ENCODE data around the gene HIPK2. TPM values are rescaled to one million over a fixed set of nuclear protein-coding genes. Genes with fewer than 3 reads are reported as not detected.

HIPK2 gene
- total RNA-seq, 1 experiment from 2014 or later = 35.2 TPM

GRCh38 chr7:139739863-139740597 lies 37.8 kb downstream of the HIPK2 start:
- Histone ChIP-seq H3K27ac (no peak overlapping the region), H3K9me3 (ENCODE audit: insufficient read depth, low read depth) (no peaks in the 10 kb centered on the region), H3K79me2 (ENCODE audit: low read depth) (no peaks in the 10 kb centered on the region), H3K36me3 (ENCODE audit: low read depth) (no peaks in the 10 kb centered on the region), H3K4me1 (replicated peaks; ENCODE audit: insufficient read depth) (no peaks in the 10 kb centered on the region), H3K4me3 (no peak overlapping the region), H3K27me3 (ENCODE audit: insufficient read depth, low read depth) (no peaks in the 10 kb centered on the region), H2AFZ (no peak overlapping the region), H3K4me2 (no peak overlapping the region), H4K20me1 (ENCODE audit: insufficient read depth) (peaks cover 2% of the 10 kb centered on the region; the same call in 1 of the 2 replicates), H3F3A (ENCODE audit: insufficient read depth, low read depth) (no peaks in the 10 kb centered on the region), H3K9me2 (ENCODE audit: insufficient read depth) (no peaks in the 10 kb centered on the region)
- CTCF ChIA-PET = no interaction called here
- no peak for DNase-seq
- TF ChIP-seq CTCF (conservative IDR thresholded peaks at IDR 0.05) (no peak), EZH2 (IDR thresholded peaks at IDR 0.05; ENCODE audit: low read depth) (no peak)
- intact Hi-C loops (cut with micrococcal nuclease; ENCODE audit: unreplicated experiment) = no loop called here
- no TSS peak for BruUV-seq (replicated peaks)
- POLR2A ChIA-PET (ENCODE audit: unreplicated experiment) = no interaction called here

GRCh38 chr7:139738772-139739171 lies 39.0 kb downstream of the HIPK2 start:
- intact Hi-C loops (cut with micrococcal nuclease; ENCODE audit: unreplicated experiment) = no loop called here
- peaks cover 2% of the 10 kb centered on the region; the same call in 1 of the 2 replicates for H4K20me1 ChIP-seq (ENCODE audit: insufficient read depth)
- H3K4me1 ChIP-seq (replicated peaks; ENCODE audit: insufficient read depth) = no peaks in the 10 kb centered on the region
- POLR2A ChIA-PET (ENCODE audit: unreplicated experiment) = no interaction called here
- H3K4me2 ChIP-seq = no peak overlapping the region
- no peaks in the 10 kb centered on the region for H3K9me2 ChIP-seq (ENCODE audit: insufficient read depth)
- CTCF ChIA-PET = interaction anchor here (0.7 kb wide), 1 partner anchor 13 kb away, joined by 4 read pairs; no protein-coding TSS in a partner anchor
- no peaks in the 10 kb centered on the region for H3F3A ChIP-seq (ENCODE audit: insufficient read depth, low read depth)
- H3K79me2 ChIP-seq (ENCODE audit: low read depth) = 0 out of 2 replicates have a peak, but pooled peaks cover 4% of the 10 kb centered on the region
- no peak for TF ChIP-seq CTCF (conservative IDR thresholded peaks at IDR 0.05)
- no peak for TF ChIP-seq EZH2 (IDR thresholded peaks at IDR 0.05; ENCODE audit: low read depth)
- H2AFZ ChIP-seq = no peak overlapping the region
- BruUV-seq (replicated peaks) = no TSS peak
- DNase-seq = no peak
- no peaks in the 10 kb centered on the region for H3K9me3 ChIP-seq (ENCODE audit: insufficient read depth, low read depth)
- H3K27me3 ChIP-seq (ENCODE audit: insufficient read depth, low read depth) = no peaks in the 10 kb centered on the region
- no peak overlapping the region for H3K4me3 ChIP-seq
- H3K27ac ChIP-seq = no peak overlapping the region
- no peaks in the 10 kb centered on the region for H3K36me3 ChIP-seq (ENCODE audit: low read depth)

- Histone ChIP-seq H3F3A (ENCODE audit: insufficient read depth, low read depth) (no peaks in the 10 kb centered on the region), H3K36me3 (ENCODE audit: low read depth) (no peaks in the 10 kb centered on the region), H3K9me3 (ENCODE audit: insufficient read depth, low read depth) (no peaks in the 10 kb centered on the region; the same call in 1 of the 2 replicates), H3K4me3 (no peak overlapping the region), H3K4me1 (replicated peaks; ENCODE audit: insufficient read depth) (no peaks in the 10 kb centered on the region), H3K79me2 (ENCODE audit: low read depth) (peaks cover 6% of the 10 kb centered on the region; the same call in 1 of the 2 replicates), H4K20me1 (ENCODE audit: insufficient read depth) (peaks cover 2% of the 10 kb centered on the region; the same call in 1 of the 2 replicates), H3K27me3 (ENCODE audit: insufficient read depth, low read depth) (no peaks in the 10 kb centered on the region), H2AFZ (no peak overlapping the region), H3K27ac (no peak overlapping the region), H3K4me2 (no peak overlapping the region), H3K9me2 (ENCODE audit: insufficient read depth) (no peaks in the 10 kb centered on the region)
- no TSS peak for BruUV-seq (replicated peaks)
- TF ChIP-seq EZH2 (IDR thresholded peaks at IDR 0.05; ENCODE audit: low read depth) (no peak), CTCF (conservative IDR thresholded peaks at IDR 0.05) (no peak)
- no peak for DNase-seq
- POLR2A ChIA-PET (ENCODE audit: unreplicated experiment) = no interaction called here
- intact Hi-C loops (cut with micrococcal nuclease; ENCODE audit: unreplicated experiment) = no loop called here
- CTCF ChIA-PET = no interaction called here
These were observed 39.7 kb downstream of the HIPK2 start for GRCh38 chr7:139738101-139738489.
